Upper lobe of left lung (tissue), 6 donors: Measurements from ENCODE around the gene AMIGO2. TPM values are rescaled to one million over a fixed set of nuclear protein-coding genes. Genes with fewer than 3 reads are reported as not detected.

Experiments
- ATAC-seq, 2 donors: fragments of 200-7000 bp; cut with Tn5 transposase; one replicate each; pipeline ENCODE4 v1.9.1; 2022; ENCODE audit warnings: mild to moderate bottlenecking in 2 of 2, moderate library complexity in 2 of 2; ENCODE audit not compliant: low FRiP score in 2 of 2
- DNase-seq, 2 donors: peaks; one replicate each; pipeline ENCODE4 v3.0.0-alpha.2; 2019 to 2020
- H3K27ac ChIP-seq, 4 donors: fragments of 200-600 bp; sonication (generic); one replicate each; pipeline ENCODE4 v1.5.1; 2016 to 2019
- H3K27me3 ChIP-seq, 4 donors: fragments of 200-600 bp; sonication (generic); one replicate each; pipeline ENCODE4 v1.5.1; 2017 to 2019
- H3K36me3 ChIP-seq, 4 donors: fragments of 200-600 bp; sonication (generic); one replicate each; pipeline ENCODE4 v1.5.1; 2016 to 2019
- H3K4me1 ChIP-seq, 4 donors: fragments of 200-600 bp; sonication (generic); one replicate each; pipeline ENCODE4 v1.5.1; 2018 to 2019
- H3K4me3 ChIP-seq, 4 donors: fragments of 200-600 bp; sonication (generic); one replicate each; pipeline ENCODE4 v1.5.1; 2017 to 2019; ENCODE audit warnings: mild to moderate bottlenecking in 2 of 4, moderate library complexity in 1 of 4
- H3K9me3 ChIP-seq, 4 donors: fragments of 200-600 bp; sonication (generic); one replicate each; pipeline ENCODE4 v1.5.1; 2018 to 2019
- EP300 ChIP-seq, 4 donors: sonication (generic); formaldehyde crosslinking; IDR thresholded peaks; one replicate each; pipeline ENCODE4 v1.5.1; 2017; ENCODE audit warnings: antibody characterized with exemption in 4 of 4, control low read depth in 2 of 4
- POLR2A ChIP-seq, 4 donors: fragments of 450-650 bp; IDR thresholded peaks; one replicate each; pipeline ENCODE4 v1.5.1; 2016 to 2017; ENCODE audit warnings: antibody characterized with exemption in 4 of 4, mild to moderate bottlenecking in 2 of 4
- POLR2AphosphoS5 ChIP-seq, 2 donors: sonication (generic); formaldehyde crosslinking; IDR thresholded peaks; one replicate each; pipeline ENCODE4 v1.5.1; 2017; ENCODE audit warnings: antibody characterized with exemption in 2 of 2
- WGBS, 2 donors: methylation state at CpG; one replicate each; pipeline ENCODE4 v1.1.5; 2017 to 2018; 5-methylcytosine and 5-hydroxymethylcytosine counted together
- total RNA-seq, 6 donors: library from RNA; depleted of rRNA in 4 of 6; stranded (reverse); fragments of >200 nt in 4 of 6; gene quantifications; one replicate each; pipeline versions ENCODE4 v1.1.0 to v1.2.1, GENCODE V29; 2016 to 2021
- TF ChIP-seq, protein P1 (sequence below), 6 experiments: fragments of 450-650 bp in 4 of 6; fragments of 200-600 bp in 2 of 6; sonication (generic) in 2 of 6; IDR thresholded peaks; one replicate each; pipeline ENCODE4 v1.5.1; 2016 to 2019; ENCODE audit warnings: antibody characterized with exemption in 6 of 6
- donor health status: DM: no; HTN: no; CAD: no; lungs with moderate emphysema.
- donor health status: DM: no; HTN: yes; CAD: no; lungs with severe emphysema.

Gene AMIGO2
- total RNA-seq, 6 donors from 2014 or later = 16.8 to 27.0 (median 22.2) TPM

DNA sequence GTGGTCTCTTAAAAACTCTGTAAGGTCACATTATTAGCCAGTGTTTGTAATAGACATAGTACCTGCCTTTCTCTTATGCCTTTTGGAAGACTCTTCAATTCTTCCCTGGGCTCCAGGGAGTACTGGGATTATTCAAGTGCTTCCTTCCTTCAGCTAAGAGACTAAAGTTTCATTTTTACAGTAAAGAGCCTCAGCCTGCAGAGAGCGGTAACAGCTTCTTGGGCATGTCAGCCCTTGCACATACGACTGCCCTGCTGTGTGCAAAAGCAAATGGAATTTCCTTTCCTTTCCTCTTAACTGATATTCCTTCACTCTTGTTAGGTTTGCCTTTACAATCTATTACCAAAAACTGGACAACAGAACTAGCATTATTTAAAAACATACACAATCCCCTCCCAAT is 32.9 kb upstream of the AMIGO2 start:
- TF ChIP-seq POLR2A (IDR thresholded peaks at IDR 0.05) (no peak), POLR2AphosphoS5 (IDR thresholded peaks at IDR 0.05) (no peak)
- 69 to 80% methylated on average over 2 of the region's 2 CpGs for WGBS, 2 donors
- DNase-seq = no peak

DNA sequence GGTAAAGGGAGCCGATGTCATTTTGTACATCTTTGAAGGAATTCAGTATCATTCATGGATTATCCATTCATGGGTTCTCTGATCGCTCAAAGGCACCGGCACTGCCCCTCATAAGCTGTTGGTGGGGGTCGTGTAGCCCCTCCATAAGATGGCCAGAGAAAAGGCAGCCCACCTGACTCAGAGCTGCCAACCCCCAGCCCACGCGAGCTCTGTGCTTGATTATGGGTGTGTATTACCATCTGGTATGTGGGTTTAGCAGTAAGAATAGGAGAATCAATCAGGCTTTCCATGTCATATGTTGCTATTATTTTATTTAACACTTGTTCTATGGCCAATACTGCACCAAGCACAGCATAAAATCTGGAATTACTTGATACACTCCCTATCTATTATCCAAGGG is 32.1 kb upstream of the AMIGO2 start:
- Histone ChIP-seq H3K4me1 (no peaks in the 10 kb centered on the region), H3K36me3 (no peaks in the 10 kb centered on the region), H3K9me3 (no peaks in the 10 kb centered on the region), H3K27ac (no peak overlapping the region), H3K27me3 (no peaks in the 10 kb centered on the region), H3K4me3 (no peak overlapping the region)
- TF ChIP-seq, protein P1, sequence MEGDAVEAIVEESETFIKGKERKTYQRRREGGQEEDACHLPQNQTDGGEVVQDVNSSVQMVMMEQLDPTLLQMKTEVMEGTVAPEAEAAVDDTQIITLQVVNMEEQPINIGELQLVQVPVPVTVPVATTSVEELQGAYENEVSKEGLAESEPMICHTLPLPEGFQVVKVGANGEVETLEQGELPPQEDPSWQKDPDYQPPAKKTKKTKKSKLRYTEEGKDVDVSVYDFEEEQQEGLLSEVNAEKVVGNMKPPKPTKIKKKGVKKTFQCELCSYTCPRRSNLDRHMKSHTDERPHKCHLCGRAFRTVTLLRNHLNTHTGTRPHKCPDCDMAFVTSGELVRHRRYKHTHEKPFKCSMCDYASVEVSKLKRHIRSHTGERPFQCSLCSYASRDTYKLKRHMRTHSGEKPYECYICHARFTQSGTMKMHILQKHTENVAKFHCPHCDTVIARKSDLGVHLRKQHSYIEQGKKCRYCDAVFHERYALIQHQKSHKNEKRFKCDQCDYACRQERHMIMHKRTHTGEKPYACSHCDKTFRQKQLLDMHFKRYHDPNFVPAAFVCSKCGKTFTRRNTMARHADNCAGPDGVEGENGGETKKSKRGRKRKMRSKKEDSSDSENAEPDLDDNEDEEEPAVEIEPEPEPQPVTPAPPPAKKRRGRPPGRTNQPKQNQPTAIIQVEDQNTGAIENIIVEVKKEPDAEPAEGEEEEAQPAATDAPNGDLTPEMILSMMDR (IDR thresholded peaks at IDR 0.05) = no peak
- no peak for TF ChIP-seq POLR2AphosphoS5 (IDR thresholded peaks at IDR 0.05)
- no peak for ATAC-seq
- no peak for DNase-seq
- WGBS, 2 donors = 90 to 95% methylated on average over 3 to 6 of the region's 6 CpGs

More for the DNA sequence above, 32.9 kb upstream of the AMIGO2 start:
- no peaks in the 10 kb centered on the region for H3K27me3 ChIP-seq
- no peaks in the 10 kb centered on the region for H3K4me1 ChIP-seq
- no peak for ATAC-seq
- no peak overlapping the region for H3K27ac ChIP-seq
- no peaks in the 10 kb centered on the region for H3K9me3 ChIP-seq
- H3K4me3 ChIP-seq = no peak overlapping the region
- H3K36me3 ChIP-seq = no peaks in the 10 kb centered on the region

DNA sequence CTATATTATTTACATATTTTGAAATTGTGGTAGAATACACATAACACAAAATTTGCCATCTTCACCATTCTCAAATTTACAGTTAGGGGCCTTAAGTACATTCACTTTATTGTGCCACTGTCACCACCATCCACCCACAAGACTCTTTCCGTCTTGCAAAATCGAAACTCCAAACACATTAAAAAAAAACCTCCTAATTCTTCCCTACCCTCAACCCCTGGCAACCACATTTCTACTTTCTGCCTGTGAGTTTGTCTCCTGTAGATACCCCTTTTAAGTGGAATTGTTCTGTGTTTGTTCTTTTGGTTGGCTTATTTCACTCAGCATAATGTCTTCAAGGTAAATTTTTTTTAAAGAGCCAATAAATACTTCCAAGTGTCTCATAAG is 31.6 kb upstream of the AMIGO2 start:
- no peak overlapping the region for H3K27ac ChIP-seq
- H3K27me3 ChIP-seq = no peaks in the 10 kb centered on the region
- TF ChIP-seq POLR2AphosphoS5 (IDR thresholded peaks at IDR 0.05) = no peak
- TF ChIP-seq, protein P1 (IDR thresholded peaks at IDR 0.05) = no peak
- no peak for TF ChIP-seq POLR2A (IDR thresholded peaks at IDR 0.05)
- TF ChIP-seq EP300 (IDR thresholded peaks at IDR 0.05) = no peak

DNA sequence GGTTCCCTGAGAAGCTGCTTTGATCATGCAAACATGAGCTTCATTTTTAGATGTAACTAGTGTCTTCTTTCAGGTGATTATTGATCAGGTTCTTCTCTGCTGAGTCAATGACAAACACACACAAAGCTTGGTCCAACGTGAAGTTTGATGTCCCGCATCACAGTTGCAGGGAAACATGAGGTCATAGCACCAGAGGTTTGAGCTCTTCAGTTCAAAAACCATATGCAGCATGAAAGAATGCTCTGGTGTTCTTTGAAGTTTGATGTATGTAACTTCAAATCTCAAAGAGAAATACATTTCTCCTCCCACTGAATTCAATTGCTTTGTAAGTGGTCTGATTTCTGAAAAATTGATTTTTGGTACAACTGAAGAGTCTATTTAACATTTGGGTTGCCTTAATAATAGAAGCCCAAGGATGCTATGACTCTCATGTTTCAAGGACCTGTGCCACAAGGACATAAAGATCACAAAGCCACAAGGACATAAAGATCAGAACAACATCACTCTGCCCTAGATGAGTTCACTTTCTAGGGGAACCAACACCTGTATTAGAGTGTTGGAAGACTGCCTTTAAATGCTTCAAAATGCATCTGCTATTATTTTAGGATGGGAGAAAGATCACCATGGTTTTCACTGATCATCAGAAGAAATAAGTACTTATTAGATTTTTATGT is 31.1 kb upstream of the AMIGO2 start:
- no peaks in the 10 kb centered on the region for H3K9me3 ChIP-seq
- H3K36me3 ChIP-seq = no peaks in the 10 kb centered on the region
- no peaks in the 10 kb centered on the region for H3K4me1 ChIP-seq
- ATAC-seq (no peak), DNase-seq (no peak)
- TF ChIP-seq POLR2AphosphoS5 (IDR thresholded peaks at IDR 0.05) (no peak), EP300 (IDR thresholded peaks at IDR 0.05) (no peak), POLR2A (IDR thresholded peaks at IDR 0.05) (no peak)
- TF ChIP-seq, protein P1 (IDR thresholded peaks at IDR 0.05) = no peak
- 80 to 91% methylated on average over 2 of the region's 2 CpGs for WGBS, 2 donors
- no peaks in the 10 kb centered on the region for H3K27me3 ChIP-seq
- H3K27ac ChIP-seq = no peak overlapping the region
- no peak overlapping the region for H3K4me3 ChIP-seq

More for the DNA sequence above, 31.6 kb upstream of the AMIGO2 start:
- Histone ChIP-seq H3K36me3 (no peaks in the 10 kb centered on the region), H3K4me3 (no peak overlapping the region), H3K4me1 (no peaks in the 10 kb centered on the region), H3K9me3 (no peaks in the 10 kb centered on the region)
- DNase-seq = no peak
- ATAC-seq = no peak
- 89 to 94% methylated on average over 2 of the region's 2 CpGs for WGBS, 2 donors

DNA sequence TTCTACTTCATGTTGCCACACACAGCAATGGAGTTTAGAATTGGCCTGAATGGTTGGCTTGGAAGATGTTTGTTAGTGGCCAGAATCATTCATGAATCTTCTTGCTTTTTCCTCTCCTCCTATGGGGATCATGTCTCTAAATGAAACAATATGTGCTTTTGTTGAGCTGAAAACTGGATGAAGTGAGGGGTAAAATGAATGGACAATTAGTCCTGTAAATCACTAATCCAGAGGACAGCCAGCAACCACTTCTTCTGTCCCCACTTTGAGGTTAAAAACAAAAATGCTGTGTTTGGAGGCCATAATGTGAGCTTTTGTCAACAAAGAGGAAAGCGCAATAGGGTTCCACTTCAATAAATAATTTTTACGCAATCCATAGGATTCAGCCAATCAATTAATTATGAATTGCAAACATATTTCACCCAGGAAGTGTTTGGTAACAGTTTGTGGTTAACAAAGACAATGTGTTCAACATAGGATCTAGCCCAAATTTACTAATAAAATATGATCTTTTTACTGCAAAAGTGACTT is 30.3 kb upstream of the AMIGO2 start:
- WGBS, 2 donors = 94 to 98% methylated on average over 2 of the region's 2 CpGs
- Histone ChIP-seq H3K27me3 (no peaks in the 10 kb centered on the region), H3K4me1 (no peaks in the 10 kb centered on the region), H3K4me3 (no peak overlapping the region), H3K9me3 (no peaks in the 10 kb centered on the region), H3K27ac (no peak overlapping the region), H3K36me3 (no peaks in the 10 kb centered on the region)
- ATAC-seq (no peak), DNase-seq (no peak)
- no peak for TF ChIP-seq POLR2AphosphoS5 (IDR thresholded peaks at IDR 0.05)
- TF ChIP-seq, protein P1 (IDR thresholded peaks at IDR 0.05) = no peak
- no peak for TF ChIP-seq EP300 (IDR thresholded peaks at IDR 0.05)
- TF ChIP-seq POLR2A (IDR thresholded peaks at IDR 0.05) = no peak
